ENCODE results near the gene SLC10A3. TPM values are rescaled to one million over a fixed set of nuclear protein-coding genes. Genes with fewer than 3 reads are reported as not detected.

Gene SLC10A3
- polyA plus RNA-seq, 3 donors, result 25.3 to 33.1 (median 26.7) TPM

DNA sequence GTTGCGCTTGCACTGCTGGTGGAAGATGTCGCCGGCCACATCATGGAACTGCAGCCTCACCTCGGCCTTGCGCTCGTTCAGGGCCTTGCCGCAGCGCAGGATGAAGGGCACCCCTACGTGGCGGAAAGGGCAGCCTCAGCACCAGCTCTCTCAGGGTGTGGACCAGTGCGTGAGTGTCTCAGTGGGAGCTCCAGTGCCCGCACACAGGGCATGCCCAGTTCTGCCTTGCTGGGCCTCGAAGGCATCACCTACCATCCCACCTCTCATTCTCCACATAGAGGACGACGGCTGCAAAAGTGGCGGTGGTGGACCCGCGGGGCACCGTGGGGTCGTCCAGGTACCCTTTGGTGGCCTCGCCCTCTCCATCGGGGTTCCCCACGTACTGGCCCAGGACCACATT, 42.3 kb upstream of the SLC10A3 start:
- Histone ChIP-seq H3K9me3 (replicated peaks in 1 of 2; ENCODE audit: control insufficient read depth in 1 of 2, insufficient read depth in 1 of 2, low read length in 2 of 2) (no peaks in the 10 kb centered on the region), H3K4me3 (replicated peaks in 1 of 3; ENCODE audit: low read depth in 2 of 3, low read length in 3 of 3) (no peak overlapping the region), H3K27ac (ENCODE audit: low read depth in 1 of 2, low read length in 2 of 2) (no peak overlapping the region), H3K79me2 (ENCODE audit: insufficient read depth, low read length) (peaks cover 15% of the 10 kb centered on the region), H3K4me1 (ENCODE audit: control insufficient read depth in 1 of 2, insufficient read depth in 2 of 2, low read length in 2 of 2) (peaks cover 6 to 7% of the 10 kb centered on the region in 2 donors), H3K27me3 (ENCODE audit: control insufficient read depth in 2 of 2, insufficient read depth in 2 of 2, low read length in 2 of 2) (no peaks in the 10 kb centered on the region), H3K9ac (ENCODE audit: insufficient read depth, low read length, poor library complexity, severe bottlenecking) (no peak overlapping the region), H3K4me2 (replicated peaks; ENCODE audit: extremely low read depth, low read length, poor library complexity, severe bottlenecking) (no peak overlapping the region), H2AFZ (ENCODE audit: insufficient read depth, low read depth, low read length, poor library complexity, severe bottlenecking) (no peak overlapping the region), H4K20me1 (ENCODE audit: insufficient read depth, low read length) (peaks cover 27% of the 10 kb centered on the region), H3K36me3 (replicated peaks in 1 of 2; ENCODE audit: control insufficient read depth in 1 of 2, insufficient read depth in 2 of 2, low read length in 2 of 2) (peaks cover 44 to 52% of the 10 kb centered on the region in 2 donors)
- Mint-ChIP-seq H3K27me3 (ENCODE audit: low read depth in 3 of 3) (peaks cover 0 to 17% (median 0%) of the 10 kb centered on the region in 3 donors), H3K4me1 (peaks cover 2% of the 10 kb centered on the region), H3K4me3 (no peak overlapping the region), H3K36me3 (peaks cover 30 to 50% of the 10 kb centered on the region in 2 donors), H3K27ac (no peak overlapping the region), H3K9me3 (peaks cover 0 to 1% (median 0%) of the 10 kb centered on the region in 7 donors)
- TF ChIP-seq, protein P1, sequence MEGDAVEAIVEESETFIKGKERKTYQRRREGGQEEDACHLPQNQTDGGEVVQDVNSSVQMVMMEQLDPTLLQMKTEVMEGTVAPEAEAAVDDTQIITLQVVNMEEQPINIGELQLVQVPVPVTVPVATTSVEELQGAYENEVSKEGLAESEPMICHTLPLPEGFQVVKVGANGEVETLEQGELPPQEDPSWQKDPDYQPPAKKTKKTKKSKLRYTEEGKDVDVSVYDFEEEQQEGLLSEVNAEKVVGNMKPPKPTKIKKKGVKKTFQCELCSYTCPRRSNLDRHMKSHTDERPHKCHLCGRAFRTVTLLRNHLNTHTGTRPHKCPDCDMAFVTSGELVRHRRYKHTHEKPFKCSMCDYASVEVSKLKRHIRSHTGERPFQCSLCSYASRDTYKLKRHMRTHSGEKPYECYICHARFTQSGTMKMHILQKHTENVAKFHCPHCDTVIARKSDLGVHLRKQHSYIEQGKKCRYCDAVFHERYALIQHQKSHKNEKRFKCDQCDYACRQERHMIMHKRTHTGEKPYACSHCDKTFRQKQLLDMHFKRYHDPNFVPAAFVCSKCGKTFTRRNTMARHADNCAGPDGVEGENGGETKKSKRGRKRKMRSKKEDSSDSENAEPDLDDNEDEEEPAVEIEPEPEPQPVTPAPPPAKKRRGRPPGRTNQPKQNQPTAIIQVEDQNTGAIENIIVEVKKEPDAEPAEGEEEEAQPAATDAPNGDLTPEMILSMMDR (IDR thresholded peaks at IDR 0.05), result no peak
- intact Hi-C loops (cut with micrococcal nuclease), result loop anchor here (5.0 kb wide), 2 partner anchors 135 to 160 kb away; partner anchors contain the start of genes FLNA (in 1 of the 2) and RPL10 (in 1 of the 2)
- no peak for DNase-seq
- WGBS (ENCODE audit: insufficient coverage), result 97% methylated on average over 12 of the region's 23 CpGs

DNA sequence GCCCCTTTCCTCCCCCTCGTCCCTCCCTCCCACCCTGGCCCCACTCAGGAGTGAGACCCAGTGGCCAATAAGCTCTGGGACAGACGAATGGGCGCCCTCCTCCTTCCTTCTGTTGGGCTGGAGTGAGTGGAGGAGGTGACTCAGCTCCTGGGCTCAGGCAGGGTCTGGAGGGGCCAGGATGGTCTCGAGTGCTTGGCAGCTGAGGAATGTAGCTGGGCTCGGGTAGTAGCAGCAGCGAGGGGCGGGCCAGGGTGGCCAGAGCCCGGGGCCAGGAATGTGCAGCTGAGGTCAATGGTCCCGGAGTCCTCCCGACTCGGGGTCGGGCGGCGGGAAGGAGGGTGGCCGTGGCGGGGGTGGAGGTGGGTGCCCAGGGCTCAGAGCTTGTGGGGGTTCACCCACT, 41.2 kb upstream of the SLC10A3 start:
- H3K27me3 Mint-ChIP-seq (ENCODE audit: low read depth in 3 of 3), result peaks cover 0 to 12% (median 0%) of the 10 kb centered on the region in 3 donors
- Histone ChIP-seq H3K4me2 (replicated peaks; ENCODE audit: extremely low read depth, low read length, poor library complexity, severe bottlenecking) (no peak overlapping the region), H3K79me2 (ENCODE audit: insufficient read depth, low read length) (peaks cover 9% of the 10 kb centered on the region), H3K4me3 (replicated peaks in 1 of 3; ENCODE audit: low read depth in 2 of 3, low read length in 3 of 3) (no peak overlapping the region), H3K9me3 (replicated peaks in 1 of 2; ENCODE audit: control insufficient read depth in 1 of 2, insufficient read depth in 1 of 2, low read length in 2 of 2) (no peaks in the 10 kb centered on the region), H3K27me3 (ENCODE audit: control insufficient read depth in 2 of 2, insufficient read depth in 2 of 2, low read length in 2 of 2) (no peaks in the 10 kb centered on the region), H3K4me1 (ENCODE audit: control insufficient read depth in 1 of 2, insufficient read depth in 2 of 2, low read length in 2 of 2) (peaks cover 17% of the 10 kb centered on the region in 2 donors), H3K9ac (ENCODE audit: insufficient read depth, low read length, poor library complexity, severe bottlenecking) (no peak overlapping the region), H2AFZ (ENCODE audit: insufficient read depth, low read depth, low read length, poor library complexity, severe bottlenecking) (no peak overlapping the region), H4K20me1 (ENCODE audit: insufficient read depth, low read length) (peaks cover 27% of the 10 kb centered on the region), H3K36me3 (replicated peaks in 1 of 2; ENCODE audit: control insufficient read depth in 1 of 2, insufficient read depth in 2 of 2, low read length in 2 of 2) (peaks cover 44 to 52% of the 10 kb centered on the region in 2 donors), H3K27ac (ENCODE audit: low read depth in 1 of 2, low read length in 2 of 2) (no peak overlapping the region)
- H3K27ac Mint-ChIP-seq, result peak overlapping the region in 1 of 7 donors; percentile 77
- intact Hi-C loops (cut with micrococcal nuclease), result loop anchor here (5.0 kb wide), 2 partner anchors 134 to 159 kb away; partner anchors contain the start of genes FLNA (in 1 of the 2) and RPL10 (in 1 of the 2)
- H3K36me3 Mint-ChIP-seq, result peaks cover 28 to 48% of the 10 kb centered on the region in 2 donors
- no peak overlapping the region for H3K4me3 Mint-ChIP-seq
- TF ChIP-seq, protein P1 (IDR thresholded peaks at IDR 0.05), result no peak
- peaks cover 0 to 1% (median 0%) of the 10 kb centered on the region in 7 donors for H3K9me3 Mint-ChIP-seq
- no CpG with 5 or more reads among the region's 16 CpGs for WGBS (ENCODE audit: insufficient coverage)
- H3K4me1 Mint-ChIP-seq, result peaks cover 10% of the 10 kb centered on the region
- no peak for DNase-seq
